DND-41 (cell line): Measurements from ENCODE around the gene BRAT1.

ENCODE experiments used
- CTCF ChIP-seq: IDR thresholded peaks from 2 replicates; pipeline ENCODE4 v1.5.1; 2012; ENCODE audit warnings: borderline replicate concordance, low read length, moderate library complexity, mild to moderate bottlenecking; ENCODE audit not compliant: poor library complexity, severe bottlenecking; ENCODE audit errors: extremely low read depth
- EZH2 ChIP-seq: IDR thresholded peaks from 3 replicates; pipeline ENCODE4 v1.6.1; 2012; ENCODE audit warnings: borderline replicate concordance, low read depth, mild to moderate bottlenecking, moderate library complexity, low read length, inconsistent platforms; ENCODE audit not compliant: severe bottlenecking

DNA sequence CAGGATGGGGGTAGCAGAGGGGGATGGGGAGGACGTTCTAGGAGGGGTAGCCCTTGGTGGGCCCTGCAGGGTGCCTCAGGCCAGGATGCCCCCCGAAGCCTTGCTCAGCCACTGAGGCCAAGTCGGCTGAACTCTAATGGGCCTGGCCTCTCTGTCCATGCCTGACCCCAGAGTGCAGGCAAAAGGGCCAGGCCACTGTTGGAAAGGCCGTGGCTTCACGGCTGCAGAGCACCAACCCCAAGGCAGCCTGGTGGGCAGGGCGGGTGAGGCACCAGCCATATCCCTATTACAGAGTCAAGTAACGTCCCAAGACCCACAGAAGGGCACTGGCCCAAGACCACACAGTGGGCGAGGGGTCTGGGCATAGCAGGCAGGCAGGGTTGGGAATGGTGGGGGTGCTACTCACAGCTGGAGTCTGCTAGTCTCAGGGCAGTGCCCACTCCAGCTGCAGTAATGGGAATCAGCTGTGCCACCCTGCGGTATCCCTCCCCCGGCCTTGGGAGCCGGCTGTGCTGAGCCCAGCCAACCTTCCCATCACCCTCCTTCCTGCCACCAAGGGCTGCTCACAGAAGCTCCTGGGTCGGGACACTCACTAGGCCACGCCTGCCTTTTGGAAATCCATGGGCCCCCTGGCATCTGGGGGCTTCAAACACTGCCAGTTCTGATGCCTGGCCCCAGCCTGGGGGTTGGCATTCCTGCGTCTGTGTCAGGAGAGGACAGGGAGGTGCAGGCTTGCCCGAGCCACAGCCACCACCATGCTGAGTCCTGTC is 39.7 kb downstream of the BRAT1 start:
- TF ChIP-seq CTCF, result no peak
- TF ChIP-seq EZH2, result no peak
